Midbrain (tissue), 1 donor: ENCODE results near the gene SCTR.

Source experiments
- DNase-seq: peaks from one replicate; lab custom pipeline; 2025; lab: John Stamatoyannopoulos, UW

Gene SCTR

GRCh38 chr2:119429225-119429981, 94.9 kb downstream of the SCTR start:
- no peak for DNase-seq

- DNase-seq = no peak
Measured at GRCh38 chr2:119428488-119429224, 95.6 kb downstream of the SCTR start.

- no peak for DNase-seq
Measured at GRCh38 chr2:119427756-119428155, 96.5 kb downstream of the SCTR start.

- no peak for DNase-seq
Measured at GRCh38 chr2:119426801-119427395, 97.4 kb downstream of the SCTR start.

GRCh38 chr2:119426396-119426675, 97.9 kb downstream of the SCTR start:
- DNase-seq = no peak

GRCh38 chr2:119425620-119426395, 98.5 kb downstream of the SCTR start:
- DNase-seq = no peak

GRCh38 chr2:119425119-119425405, 99.2 kb downstream of the SCTR start:
- DNase-seq = no peak

GRCh38 chr2:119424284-119425118, 99.8 kb downstream of the SCTR start:
- no peak for DNase-seq

GRCh38 chr2:119423811-119424210, 100.5 kb downstream of the SCTR start:
- no peak for DNase-seq

GRCh38 chr2:119423108-119423444, 101.2 kb downstream of the SCTR start:
- no peak for DNase-seq

GRCh38 chr2:119422360-119423107, 101.7 kb downstream of the SCTR start:
- DNase-seq = no peak

- DNase-seq = no peak
Measured at GRCh38 chr2:119421741-119422140, 102.5 kb downstream of the SCTR start.

- DNase-seq = no peak
Measured at GRCh38 chr2:119421304-119421703, 103.0 kb downstream of the SCTR start.

- DNase-seq = no peak
Measured at GRCh38 chr2:119419803-119420508, 104.3 kb downstream of the SCTR start.

GRCh38 chr2:119419065-119419464, 105.2 kb downstream of the SCTR start:
- no peak for DNase-seq

GRCh38 chr2:119417908-119418307, 106.4 kb downstream of the SCTR start:
- DNase-seq = no peak

- DNase-seq = no peak
Measured at GRCh38 chr2:119416299-119416923, 107.9 kb downstream of the SCTR start.

- DNase-seq = no peak
Measured at GRCh38 chr2:119415630-119416029, 108.7 kb downstream of the SCTR start.

GRCh38 chr2:119414894-119415293, 109.4 kb downstream of the SCTR start:
- DNase-seq = no peak

- DNase-seq = no peak
Measured at GRCh38 chr2:119409506-119409905, 114.8 kb downstream of the SCTR start.
